Measurements from ENCODE around the gene RBM7. TPM values are rescaled to one million over a fixed set of nuclear protein-coding genes. Genes with fewer than 3 reads are reported as not detected.

The RBM7 gene
- total RNA-seq (10 to 100 TPM; 28.7 to 32.0 TPM), polyA plus RNA-seq (ENCODE audit: insufficient read length in 6 of 6) (10 to 100 TPM; 45.9 to 59.7 (median 54.7) TPM)
- long read RNA-seq, donor 1, full-length matches to known transcripts: 32 of 37 reads
- long read RNA-seq, donor 1, partial matches to known transcripts: 5 of 37 reads
- long read RNA-seq, donor 1, other reads (novel, unspliced or antisense): 0 of 37 reads
- long read RNA-seq, donor 2, full-length matches to known transcripts: 29 of 29 reads
- long read RNA-seq, donor 2, partial matches to known transcripts: 0 of 29 reads
- long read RNA-seq, donor 2, other reads (novel, unspliced or antisense): 0 of 29 reads
- long read RNA-seq, donor 3, full-length matches to known transcripts: 21 of 21 reads
- long read RNA-seq, donor 3, partial matches to known transcripts: 0 of 21 reads
- long read RNA-seq, donor 3, other reads (novel, unspliced or antisense): 0 of 21 reads
- long read RNA-seq, donor 4, full-length matches to known transcripts: 5 of 5 reads
- long read RNA-seq, donor 4, partial matches to known transcripts: 0 of 5 reads
- long read RNA-seq, donor 4, other reads (novel, unspliced or antisense): 0 of 5 reads
- long read RNA-seq, donor 5, full-length matches to known transcripts: 23 of 23 reads
- long read RNA-seq, donor 5, partial matches to known transcripts: 0 of 23 reads
- long read RNA-seq, donor 5, other reads (novel, unspliced or antisense): 0 of 23 reads
- long read RNA-seq, donor 6, full-length matches to known transcripts: 18 of 28 reads
- long read RNA-seq, donor 6, partial matches to known transcripts: 10 of 28 reads
- long read RNA-seq, donor 6, other reads (novel, unspliced or antisense): 0 of 28 reads
- long read RNA-seq, donor 7, full-length matches to known transcripts: 14 of 14 reads
- long read RNA-seq, donor 7, partial matches to known transcripts: 0 of 14 reads
- long read RNA-seq, donor 7, other reads (novel, unspliced or antisense): 0 of 14 reads
- long read RNA-seq, donor 8, full-length matches to known transcripts: 18 of 18 reads
- long read RNA-seq, donor 8, partial matches to known transcripts: 0 of 18 reads
- long read RNA-seq, donor 8, other reads (novel, unspliced or antisense): 0 of 18 reads
- long read RNA-seq, donor 9: 0 reads
- long read RNA-seq, donor 10: 0 reads
- long read RNA-seq, donor 11, full-length matches to known transcripts: 17 of 17 reads
- long read RNA-seq, donor 11, partial matches to known transcripts: 0 of 17 reads
- long read RNA-seq, donor 11, other reads (novel, unspliced or antisense): 0 of 17 reads
- long read RNA-seq, donor 12, full-length matches to known transcripts: 16 of 16 reads
- long read RNA-seq, donor 12, partial matches to known transcripts: 0 of 16 reads
- long read RNA-seq, donor 12, other reads (novel, unspliced or antisense): 0 of 16 reads

GRCh38 chr11:114400216-114400914 lies at the start of gene RBM7, which contains the start of gene C11orf71:
Gene RBM7, plus strand, starts transcription at chr11:114400666. Its CDS starts 6 bp downstream, at chr11:114400672.
Gene C11orf71, minus strand, starts transcription at chr11:114400511. Its CDS starts 180 bp downstream, at chr11:114400331.
- Histone ChIP-seq H3K4me1 (peaks cover 19 to 71% of the 10 kb centered on the region in 2 donors), H3K27ac (peak within 1 kb of the TSS; percentile 99), H3K4me3 (peak within 1 kb of the TSS; percentile 59 to 72), H3K9me3 (no peaks in the 10 kb centered on the region), H3K27me3 (no peaks in the 10 kb centered on the region), H3K36me3 (peaks cover 0 to 10% of the 10 kb centered on the region in 2 donors)
- ATAC-seq: peak; percentile 96
- DNase-seq: peak; percentile 97 to 99 (median 99)
- intact Hi-C loops (cut with DNase I): no loop called here
- peak in 1 of 2 donors; percentile 20 for TF ChIP-seq CTCF (IDR thresholded peaks at IDR 0.05)

GRCh38 chr11:114353443-114353842 lies 47.0 kb upstream of the RBM7 start:
- no peak for DNase-seq
- no peak for ATAC-seq
- no peak overlapping the region for H3K27ac ChIP-seq
- no peak overlapping the region for H3K4me3 ChIP-seq
- no peaks in the 10 kb centered on the region for H3K36me3 ChIP-seq
- TF ChIP-seq CTCF (IDR thresholded peaks at IDR 0.05): no peak
- H3K27me3 ChIP-seq: no peaks in the 10 kb centered on the region
- intact Hi-C loops (cut with DNase I): no loop called here
- no peaks in the 10 kb centered on the region for H3K9me3 ChIP-seq
- no peaks in the 10 kb centered on the region for H3K4me1 ChIP-seq

GRCh38 chr11:114354076-114354475 lies 46.4 kb upstream of the RBM7 start:
- no peak overlapping the region for H3K4me3 ChIP-seq
- no peak for TF ChIP-seq CTCF (IDR thresholded peaks at IDR 0.05)
- no peaks in the 10 kb centered on the region for H3K36me3 ChIP-seq
- DNase-seq (no peak), ATAC-seq (no peak)
- no peak overlapping the region for H3K27ac ChIP-seq
- no peaks in the 10 kb centered on the region for H3K27me3 ChIP-seq
- no peaks in the 10 kb centered on the region for H3K4me1 ChIP-seq
- H3K9me3 ChIP-seq: no peaks in the 10 kb centered on the region
- intact Hi-C loops (cut with DNase I): no loop called here

GRCh38 chr11:114358716-114359115 lies 41.8 kb upstream of the RBM7 start:
- no peak overlapping the region for H3K4me3 ChIP-seq
- DNase-seq: no peak
- no peaks in the 10 kb centered on the region for H3K36me3 ChIP-seq
- peak; percentile 86 for ATAC-seq
- no peaks in the 10 kb centered on the region for H3K9me3 ChIP-seq
- no peaks in the 10 kb centered on the region for H3K4me1 ChIP-seq
- TF ChIP-seq CTCF (IDR thresholded peaks at IDR 0.05): no peak
- no peak overlapping the region for H3K27ac ChIP-seq
- intact Hi-C loops (cut with DNase I): no loop called here
- H3K27me3 ChIP-seq: no peaks in the 10 kb centered on the region
